ENCODE data around the gene RCL1. TPM values are rescaled to one million over a fixed set of nuclear protein-coding genes. Genes with fewer than 3 reads are reported as not detected.

The RCL1 gene
- total RNA-seq, 1 experiment from 2014 or later, result 52.2 TPM

GRCh38 chr9:4832786-4833579 lies 40.2 kb downstream of the RCL1 start:
- H3F3A ChIP-seq (ENCODE audit: low read length, unreplicated experiment), result peaks cover 8% of the 10 kb centered on the region
- no peaks in the 10 kb centered on the region for H4K20me1 ChIP-seq (ENCODE audit: low read length)
- H3K36me3 ChIP-seq (ENCODE audit: low read depth, low read length), result peaks cover 13% of the 10 kb centered on the region; the same call in 1 of the 2 replicates
- H3K9me3 ChIP-seq (ENCODE audit: low read length), result no peaks in the 10 kb centered on the region
- ATAC-seq (peak; percentile 85), DNase-seq (peak; percentile 96)
- CTCF ChIA-PET, result no interaction called here
- TF ChIP-seq, protein P1, sequence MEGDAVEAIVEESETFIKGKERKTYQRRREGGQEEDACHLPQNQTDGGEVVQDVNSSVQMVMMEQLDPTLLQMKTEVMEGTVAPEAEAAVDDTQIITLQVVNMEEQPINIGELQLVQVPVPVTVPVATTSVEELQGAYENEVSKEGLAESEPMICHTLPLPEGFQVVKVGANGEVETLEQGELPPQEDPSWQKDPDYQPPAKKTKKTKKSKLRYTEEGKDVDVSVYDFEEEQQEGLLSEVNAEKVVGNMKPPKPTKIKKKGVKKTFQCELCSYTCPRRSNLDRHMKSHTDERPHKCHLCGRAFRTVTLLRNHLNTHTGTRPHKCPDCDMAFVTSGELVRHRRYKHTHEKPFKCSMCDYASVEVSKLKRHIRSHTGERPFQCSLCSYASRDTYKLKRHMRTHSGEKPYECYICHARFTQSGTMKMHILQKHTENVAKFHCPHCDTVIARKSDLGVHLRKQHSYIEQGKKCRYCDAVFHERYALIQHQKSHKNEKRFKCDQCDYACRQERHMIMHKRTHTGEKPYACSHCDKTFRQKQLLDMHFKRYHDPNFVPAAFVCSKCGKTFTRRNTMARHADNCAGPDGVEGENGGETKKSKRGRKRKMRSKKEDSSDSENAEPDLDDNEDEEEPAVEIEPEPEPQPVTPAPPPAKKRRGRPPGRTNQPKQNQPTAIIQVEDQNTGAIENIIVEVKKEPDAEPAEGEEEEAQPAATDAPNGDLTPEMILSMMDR (conservative IDR thresholded peaks at IDR 0.05; ENCODE audit: low read depth, low read length), result no peak
- TF ChIP-seq EZH2phosphoT487 (IDR thresholded peaks at IDR 0.05; ENCODE audit: borderline replicate concordance, low read length), result no peak
- H3K27me3 ChIP-seq (ENCODE audit: low read length), result no peaks in the 10 kb centered on the region
- peak overlapping the region; percentile 97 for H3K27ac ChIP-seq (ENCODE audit: low read length)
- no TSS peak for BruUV-seq (replicated peaks)
- H3K4me3 ChIP-seq (ENCODE audit: low read length), result 0 out of 2 replicates have a peak overlapping the region, but pooled peaks have one; percentile 2
- H3K4me1 ChIP-seq (ENCODE audit: insufficient read depth, low read length), result peaks cover 78% of the 10 kb centered on the region
- no peak overlapping the region for H2AFZ ChIP-seq (ENCODE audit: low read length)
- intact Hi-C loops (cut with micrococcal nuclease), result loop anchor here (1.0 to 5.0 kb wide), 3 partner anchors 36 to 154 kb away; partner anchors contain the start of gene JAK2
- no peaks in the 10 kb centered on the region for H3K9me2 ChIP-seq (replicated peaks; ENCODE audit: low read length)
- POLR2A ChIA-PET (ENCODE audit: unreplicated experiment), result interaction anchor here (0.6 kb wide), 1 partner anchor 153 kb away, joined by 5 read pairs; no protein-coding TSS in a partner anchor
- peaks cover 78% of the 10 kb centered on the region for H3K79me2 ChIP-seq (ENCODE audit: low read length)
- peak overlapping the region; percentile 37 for H3K4me2 ChIP-seq (ENCODE audit: low read length)
- H3K9ac ChIP-seq (ENCODE audit: low read length), result peak overlapping the region; percentile 76

GRCh38 chr9:4833781-4834560 lies 41.2 kb downstream of the RCL1 start:
- H3K4me3 ChIP-seq (ENCODE audit: low read length), result 0 out of 2 replicates have a peak overlapping the region, but pooled peaks have one; percentile 2
- H2AFZ ChIP-seq (ENCODE audit: low read length), result no peak overlapping the region
- ChIA-PET CTCF (interaction anchor here (0.6 to 0.8 kb wide), 3 partner anchors 52 to 152 kb away, joined by 3 to 6 read pairs (median 3); no protein-coding TSS in a partner anchor), POLR2A (ENCODE audit: unreplicated experiment) (interaction anchor here (0.6 kb wide), 1 partner anchor 152 kb away, joined by 5 read pairs; no protein-coding TSS in a partner anchor)
- H3K27me3 ChIP-seq (ENCODE audit: low read length), result no peaks in the 10 kb centered on the region
- H3K9me2 ChIP-seq (replicated peaks; ENCODE audit: low read length), result no peaks in the 10 kb centered on the region
- H4K20me1 ChIP-seq (ENCODE audit: low read length), result no peaks in the 10 kb centered on the region
- H3K36me3 ChIP-seq (ENCODE audit: low read depth, low read length), result peaks cover 17% of the 10 kb centered on the region
- H3K4me2 ChIP-seq (ENCODE audit: low read length), result peak overlapping the region; percentile 37
- peaks cover 8% of the 10 kb centered on the region for H3F3A ChIP-seq (ENCODE audit: low read length, unreplicated experiment)
- no peaks in the 10 kb centered on the region for H3K9me3 ChIP-seq (ENCODE audit: low read length)
- H3K4me1 ChIP-seq (ENCODE audit: insufficient read depth, low read length), result peaks cover 73% of the 10 kb centered on the region
- intact Hi-C loops (cut with micrococcal nuclease), result loop anchor here (1.0 to 5.0 kb wide), 3 partner anchors 37 to 153 kb away; partner anchors contain the start of gene JAK2
- H3K9ac ChIP-seq (ENCODE audit: low read length), result peak overlapping the region; percentile 76
- peak; percentile 7 for ATAC-seq
- peak overlapping the region; percentile 97 for H3K27ac ChIP-seq (ENCODE audit: low read length)
- peak; percentile 66 for DNase-seq
- H3K79me2 ChIP-seq (ENCODE audit: low read length), result peaks cover 81% of the 10 kb centered on the region
- TF ChIP-seq EZH2 (IDR thresholded peaks at IDR 0.05; ENCODE audit: low read length, unreplicated experiment) (no peak), EZH2phosphoT487 (IDR thresholded peaks at IDR 0.05; ENCODE audit: borderline replicate concordance, low read length) (no peak)
- TF ChIP-seq, protein P1 (conservative IDR thresholded peaks at IDR 0.05; ENCODE audit: low read depth, low read length), result no peak
- BruUV-seq (replicated peaks), result TSS peak; percentile 63

All from PC-3 (cell line).